Measurements from ENCODE around the gene MCTS1.
"Not testable (repeated sequence)": the region's sequence is repeated elsewhere in the genome, so short reads cannot be mapped to it uniquely, and the experiment has no call there.

The MCTS1 gene

GRCh38 chrX:120570011-120570600 is 33.8 kb upstream of the MCTS1 start:
- H3K36me3 ChIP-seq (ENCODE audit: control insufficient read depth, insufficient read depth, low read length): no peaks in the 10 kb centered on the region
- peaks cover 4% of the 10 kb centered on the region for H3K4me1 ChIP-seq (ENCODE audit: control insufficient read depth, insufficient read depth, low read length)
- H3K9me3 ChIP-seq (ENCODE audit: control insufficient read depth, low read length): no peaks in the 10 kb centered on the region
- no peak overlapping the region for H3K9ac ChIP-seq (ENCODE audit: low read length)
- H3K27me3 ChIP-seq (ENCODE audit: control insufficient read depth, insufficient read depth, low read length): no peaks in the 10 kb centered on the region
- H3K4me3 ChIP-seq (ENCODE audit: low read length): no peak overlapping the region

- H3K9ac ChIP-seq (ENCODE audit: low read length); H3K27me3 ChIP-seq (ENCODE audit: control insufficient read depth, insufficient read depth, low read length); H3K36me3 ChIP-seq (ENCODE audit: control insufficient read depth, insufficient read depth, low read length): not testable (repeated sequence)
Measured at GRCh38 chrX:120573806-120574205, 30.1 kb upstream of the MCTS1 start.

GRCh38 chrX:120575379-120576114 is 28.4 kb upstream of the MCTS1 start:
- H3K36me3 ChIP-seq (ENCODE audit: control insufficient read depth, insufficient read depth, low read length): no peaks in the 10 kb centered on the region
- no peaks in the 10 kb centered on the region for H3K4me1 ChIP-seq (ENCODE audit: control insufficient read depth, insufficient read depth, low read length)
- H3K9ac ChIP-seq (ENCODE audit: low read length): no peak overlapping the region
- H3K27me3 ChIP-seq (ENCODE audit: control insufficient read depth, insufficient read depth, low read length): no peaks in the 10 kb centered on the region
- no peaks in the 10 kb centered on the region for H3K9me3 ChIP-seq (ENCODE audit: control insufficient read depth, low read length)
- no peak overlapping the region for H3K4me3 ChIP-seq (ENCODE audit: low read length)

More at GRCh38 chrX:120573806-120574205, 30.1 kb upstream of the MCTS1 start:
- not testable (repeated sequence) for H3K4me1 ChIP-seq (ENCODE audit: control insufficient read depth, insufficient read depth, low read length); H3K4me3 ChIP-seq (ENCODE audit: low read length); H3K9me3 ChIP-seq (ENCODE audit: control insufficient read depth, low read length)

- no peak overlapping the region for H3K9ac ChIP-seq (ENCODE audit: low read length)
- no peaks in the 10 kb centered on the region for H3K9me3 ChIP-seq (ENCODE audit: control insufficient read depth, low read length)
- H3K36me3 ChIP-seq (ENCODE audit: control insufficient read depth, insufficient read depth, low read length): no peaks in the 10 kb centered on the region
- no peaks in the 10 kb centered on the region for H3K27me3 ChIP-seq (ENCODE audit: control insufficient read depth, insufficient read depth, low read length)
- H3K4me1 ChIP-seq (ENCODE audit: control insufficient read depth, insufficient read depth, low read length): no peaks in the 10 kb centered on the region
- H3K4me3 ChIP-seq (ENCODE audit: low read length): no peak overlapping the region
Measured at GRCh38 chrX:120585702-120586101, 18.2 kb upstream of the MCTS1 start.

GRCh38 chrX:120604361-120604782 is 471 bp downstream of the MCTS1 start:
- Histone ChIP-seq H3K27me3 (ENCODE audit: control insufficient read depth, insufficient read depth, low read length) (no peaks in the 10 kb centered on the region), H3K9me3 (ENCODE audit: control insufficient read depth, low read length) (no peaks in the 10 kb centered on the region), H3K9ac (ENCODE audit: low read length) (peak overlapping the region; percentile 98), H3K36me3 (ENCODE audit: control insufficient read depth, insufficient read depth, low read length) (no peaks in the 10 kb centered on the region), H3K4me3 (ENCODE audit: low read length) (peak overlapping the region; percentile 80), H3K4me1 (ENCODE audit: control insufficient read depth, insufficient read depth, low read length) (peaks cover 5% of the 10 kb centered on the region)

GRCh38 chrX:120612086-120612485 is 8.2 kb downstream of the MCTS1 start:
- Histone ChIP-seq H3K9me3 (ENCODE audit: control insufficient read depth, low read length) (no peaks in the 10 kb centered on the region), H3K4me1 (ENCODE audit: control insufficient read depth, insufficient read depth, low read length) (no peaks in the 10 kb centered on the region), H3K36me3 (ENCODE audit: control insufficient read depth, insufficient read depth, low read length) (no peaks in the 10 kb centered on the region), H3K9ac (ENCODE audit: low read length) (no peak overlapping the region), H3K27me3 (ENCODE audit: control insufficient read depth, insufficient read depth, low read length) (no peaks in the 10 kb centered on the region), H3K4me3 (ENCODE audit: low read length) (no peak overlapping the region)

- H3K36me3 ChIP-seq (ENCODE audit: control insufficient read depth, insufficient read depth, low read length): no peaks in the 10 kb centered on the region
- no peaks in the 10 kb centered on the region for H3K9me3 ChIP-seq (ENCODE audit: control insufficient read depth, low read length)
- no peaks in the 10 kb centered on the region for H3K27me3 ChIP-seq (ENCODE audit: control insufficient read depth, insufficient read depth, low read length)
- H3K4me1 ChIP-seq (ENCODE audit: control insufficient read depth, insufficient read depth, low read length): no peaks in the 10 kb centered on the region
- H3K9ac ChIP-seq (ENCODE audit: low read length): no peak overlapping the region
- H3K4me3 ChIP-seq (ENCODE audit: low read length): no peak overlapping the region
Measured at GRCh38 chrX:120614816-120615215, 10.9 kb downstream of the MCTS1 start.

- H3K9ac ChIP-seq (ENCODE audit: low read length): no peak overlapping the region
- no peaks in the 10 kb centered on the region for H3K9me3 ChIP-seq (ENCODE audit: control insufficient read depth, low read length)
- no peaks in the 10 kb centered on the region for H3K36me3 ChIP-seq (ENCODE audit: control insufficient read depth, insufficient read depth, low read length)
- H3K4me3 ChIP-seq (ENCODE audit: low read length): no peak overlapping the region
- no peaks in the 10 kb centered on the region for H3K4me1 ChIP-seq (ENCODE audit: control insufficient read depth, insufficient read depth, low read length)
- H3K27me3 ChIP-seq (ENCODE audit: control insufficient read depth, insufficient read depth, low read length): no peaks in the 10 kb centered on the region
Measured at GRCh38 chrX:120617996-120618630, 14.2 kb downstream of the MCTS1 start.

- Histone ChIP-seq H3K9ac (ENCODE audit: low read length) (no peak overlapping the region), H3K36me3 (ENCODE audit: control insufficient read depth, insufficient read depth, low read length) (no peaks in the 10 kb centered on the region), H3K4me3 (ENCODE audit: low read length) (no peak overlapping the region), H3K4me1 (ENCODE audit: control insufficient read depth, insufficient read depth, low read length) (no peaks in the 10 kb centered on the region), H3K27me3 (ENCODE audit: control insufficient read depth, insufficient read depth, low read length) (no peaks in the 10 kb centered on the region), H3K9me3 (ENCODE audit: control insufficient read depth, low read length) (no peaks in the 10 kb centered on the region)
Measured at GRCh38 chrX:120625371-120625770, 21.5 kb downstream of the MCTS1 start.

- H3K4me3 ChIP-seq (ENCODE audit: low read length): peak within 1 kb of the TSS; percentile 36
- H3K36me3 ChIP-seq (ENCODE audit: control insufficient read depth, insufficient read depth, low read length): no peaks in the 10 kb centered on the region
- H3K4me1 ChIP-seq (ENCODE audit: control insufficient read depth, insufficient read depth, low read length): no peaks in the 10 kb centered on the region
- H3K27me3 ChIP-seq (ENCODE audit: control insufficient read depth, insufficient read depth, low read length): no peaks in the 10 kb centered on the region
- H3K9me3 ChIP-seq (ENCODE audit: control insufficient read depth, low read length): no peaks in the 10 kb centered on the region
- peak within 1 kb of the TSS; percentile 84 for H3K9ac ChIP-seq (ENCODE audit: low read length)
Measured at GRCh38 chrX:120629667-120630537, 26.0 kb downstream of the MCTS1 start, which contains the start of gene C1GALT1C1. C1GALT1C1 (minus strand) TSS chrX:120630054; CDS start chrX:120627166, 2,888 bp downstream.

- no peak overlapping the region for H3K4me3 ChIP-seq (ENCODE audit: low read length)
- no peaks in the 10 kb centered on the region for H3K9me3 ChIP-seq (ENCODE audit: control insufficient read depth, low read length)
- no peaks in the 10 kb centered on the region for H3K27me3 ChIP-seq (ENCODE audit: control insufficient read depth, insufficient read depth, low read length)
- no peak overlapping the region for H3K9ac ChIP-seq (ENCODE audit: low read length)
- no peaks in the 10 kb centered on the region for H3K4me1 ChIP-seq (ENCODE audit: control insufficient read depth, insufficient read depth, low read length)
- H3K36me3 ChIP-seq (ENCODE audit: control insufficient read depth, insufficient read depth, low read length): no peaks in the 10 kb centered on the region
Measured at GRCh38 chrX:120638619-120639018, 34.7 kb downstream of the MCTS1 start.

All from mucosa of stomach (tissue), 1 donor.